GM18519 (cell line): ENCODE measurements around the gene TMPRSS11F.

Source experiments
- ATAC-seq: cut with Tn5 transposase; IDR thresholded peaks from one replicate; pipeline ENCODE4 v1.9.1; 2021; ENCODE audit warnings: mild to moderate bottlenecking, moderate library complexity; ENCODE audit not compliant: unreplicated experiment, low FRiP score

The TMPRSS11F gene

GRCh38 chr4:68079928-68080327, 49.7 kb downstream of the TMPRSS11F start:
- ATAC-seq = no peak

GRCh38 chr4:68077737-68078136, 51.9 kb downstream of the TMPRSS11F start:
- ATAC-seq = no peak

GRCh38 chr4:68077301-68077700, 52.4 kb downstream of the TMPRSS11F start:
- no peak for ATAC-seq

- no peak for ATAC-seq
Measured at GRCh38 chr4:68076194-68076593, 53.5 kb downstream of the TMPRSS11F start.

GRCh38 chr4:68074397-68074796, 55.3 kb downstream of the TMPRSS11F start:
- no peak for ATAC-seq

GRCh38 chr4:68070302-68070701, 59.4 kb downstream of the TMPRSS11F start:
- no peak for ATAC-seq

GRCh38 chr4:68062501-68062900, 67.2 kb downstream of the TMPRSS11F start:
- no peak for ATAC-seq

- ATAC-seq = no peak
Measured at GRCh38 chr4:68038272-68038671, 91.4 kb downstream of the TMPRSS11F start.

GRCh38 chr4:68021185-68021584, 108.5 kb downstream of the TMPRSS11F start:
- no peak for ATAC-seq

GRCh38 chr4:68011684-68012083, 118.0 kb downstream of the TMPRSS11F start:
- ATAC-seq = no peak
